WTC11 (cell line): ENCODE results near the gene KIF6. TPM values are rescaled to one million over a fixed set of nuclear protein-coding genes. Genes with fewer than 3 reads are reported as not detected.

Experiments
- ATAC-seq: fragments of 200-7000 bp; cut with Tn5 transposase; 2 replicates; pipeline ENCODE4 v1.10.0; 2021; ENCODE audit warnings: mild to moderate bottlenecking, moderate library complexity
- CTCF ChIA-PET: fragments of 300-600 bp; sonication (Branson Sonifier 250); formaldehyde crosslinking; loops from one replicate; lab custom pipeline; 2021; ENCODE audit warnings: antibody characterized with exemption; lab: Charles Lee
- POLR2A ChIA-PET: fragments of 350-600 bp; sonication (Branson Sonifier 250); formaldehyde crosslinking; loops from one replicate; lab custom pipeline; 2021; ENCODE audit warnings: antibody characterized with exemption; lab: Charles Lee
- DNase-seq: peaks from one replicate; pipeline ENCODE4 v3.0.0; 2021; ENCODE audit warnings: low spot score
- H3K27ac Mint-ChIP-seq: 2 replicates; pipeline ENCODE4 v1.8.0; 2021; ENCODE audit warnings: mixed read lengths
- H3K27me3 Mint-ChIP-seq: 2 replicates; pipeline ENCODE4 v1.8.0; 2021; ENCODE audit warnings: low read depth, mild to moderate bottlenecking, moderate library complexity, mixed read lengths
- H3K36me3 Mint-ChIP-seq: 2 replicates; pipeline ENCODE4 v1.8.0; 2021; ENCODE audit warnings: mixed read lengths
- H3K4me1 Mint-ChIP-seq: 2 replicates; pipeline ENCODE4 v1.8.0; 2022; ENCODE audit warnings: mixed read lengths
- H3K4me3 Mint-ChIP-seq: 2 replicates; pipeline ENCODE4 v1.8.0; 2021; ENCODE audit warnings: mild to moderate bottlenecking, moderate library complexity, mixed read lengths
- H3K9me3 Mint-ChIP-seq: 2 replicates; pipeline ENCODE4 v1.8.0; 2021; ENCODE audit warnings: mixed read lengths
- AFF4 ChIP-seq: sonication (generic); formaldehyde crosslinking; IDR thresholded peaks from 2 replicates; pipeline ENCODE4 v1.8.1; 2023; ENCODE audit warnings: mild to moderate bottlenecking, missing genetic modification reagents, borderline replicate concordance
- ATF2 ChIP-seq: sonication (generic); formaldehyde crosslinking; IDR thresholded peaks from 2 replicates; pipeline ENCODE4 v1.8.1; 2022; ENCODE audit warnings: low read depth, missing genetic modification reagents, borderline replicate concordance
- ATF6 ChIP-seq: sonication (generic); formaldehyde crosslinking; IDR thresholded peaks from 2 replicates; pipeline ENCODE4 v1.8.1; 2023; ENCODE audit warnings: mild to moderate bottlenecking, missing genetic modification reagents
- CREM ChIP-seq: sonication (generic); formaldehyde crosslinking; IDR thresholded peaks from 2 replicates; pipeline ENCODE4 v1.8.1; 2022; ENCODE audit warnings: mild to moderate bottlenecking, missing genetic modification reagents, moderate library complexity
- FOXK1 ChIP-seq: sonication (generic); formaldehyde crosslinking; IDR thresholded peaks from 2 replicates; pipeline ENCODE4 v1.8.0; 2022; ENCODE audit warnings: mild to moderate bottlenecking, moderate library complexity, missing genetic modification reagents
- HMGA2 ChIP-seq: fragments of 250-450 bp; sonication (Bioruptor Pico); IDR thresholded peaks from 2 replicates; pipeline ENCODE4 v1.4.0; 2021; ENCODE audit warnings: mild to moderate bottlenecking, moderate library complexity
- MAX ChIP-seq: sonication (generic); formaldehyde crosslinking; IDR thresholded peaks from 2 replicates; pipeline ENCODE4 v1.8.0; 2022; ENCODE audit warnings: mild to moderate bottlenecking, missing genetic modification reagents
- MYBL2 ChIP-seq: sonication (generic); formaldehyde crosslinking; IDR thresholded peaks from 2 replicates; pipeline ENCODE4 v1.8.1; 2023; ENCODE audit warnings: mild to moderate bottlenecking, moderate library complexity, missing genetic modification reagents
- NR3C1 ChIP-seq: sonication (generic); formaldehyde crosslinking; conservative IDR thresholded peaks from 2 replicates; pipeline ENCODE4 v1.8.1; 2023; ENCODE audit warnings: low read depth, mild to moderate bottlenecking, missing genetic modification reagents
- PRRX2 ChIP-seq: fragments of 250-450 bp; sonication (Bioruptor Pico); IDR thresholded peaks from 2 replicates; pipeline ENCODE4 v1.8.0; 2021; ENCODE audit warnings: mild to moderate bottlenecking
- RORB ChIP-seq: fragments of 250-450 bp; sonication (Bioruptor Pico); IDR thresholded peaks from 2 replicates; pipeline ENCODE4 v1.9.0; 2021; ENCODE audit warnings: mild to moderate bottlenecking
- ZNF138 ChIP-seq: sonication (generic); formaldehyde crosslinking; conservative IDR thresholded peaks from 2 replicates; pipeline ENCODE4 v1.8.1; 2022; ENCODE audit warnings: mild to moderate bottlenecking, moderate library complexity, missing genetic modification reagents
- ZNF232 ChIP-seq: sonication (generic); formaldehyde crosslinking; IDR thresholded peaks from 2 replicates; pipeline ENCODE4 v1.8.0; 2022; ENCODE audit warnings: mild to moderate bottlenecking, missing genetic modification reagents
- ZNF281 ChIP-seq: sonication (generic); formaldehyde crosslinking; IDR thresholded peaks from 2 replicates; pipeline ENCODE4 v1.8.0; 2023; ENCODE audit warnings: mild to moderate bottlenecking, missing genetic modification reagents
- ZNF423 ChIP-seq: fragments of 250-450 bp; sonication (Bioruptor Pico); IDR thresholded peaks from 2 replicates; pipeline ENCODE4 v2.1.2; 2022; ENCODE audit warnings: mild to moderate bottlenecking, moderate library complexity
- ZNF425 ChIP-seq: fragments of 250-450 bp; sonication (Bioruptor Pico); conservative IDR thresholded peaks from 2 replicates; pipeline ENCODE4 v1.9.0; 2021; ENCODE audit warnings: mild to moderate bottlenecking
- ZNF512 ChIP-seq: sonication (generic); formaldehyde crosslinking; IDR thresholded peaks from 2 replicates; pipeline ENCODE4 v1.8.1; 2022; ENCODE audit warnings: missing genetic modification reagents, borderline replicate concordance
- total RNA-seq: library from RNA; stranded (reverse); gene quantifications from 3 replicates; pipeline ENCODE4 v1.2.3, GENCODE V29; 2021

KIF6 gene
- total RNA-seq, 1 experiment from 2014 or later: 0.57 TPM

GRCh38 chr6:39433630-39434029 lies 291.6 kb downstream of the KIF6 start:
- no peaks in the 10 kb centered on the region for H3K27me3 Mint-ChIP-seq
- H3K9me3 Mint-ChIP-seq: peaks cover 17% of the 10 kb centered on the region
- H3K27ac Mint-ChIP-seq: no peak overlapping the region
- no peak overlapping the region for H3K4me3 Mint-ChIP-seq
- DNase-seq (no peak), ATAC-seq (no peak)
- TF ChIP-seq RORB (no peak), HMGA2 (CRISPR knock-in tag) (no peak), PRRX2 (CRISPR knock-in tag) (no peak), ATF2 (no peak), MYBL2 (CRISPR knock-in tag) (no peak), ZNF423 (CRISPR knock-in tag) (no peak), ATF6 (no peak)
- peaks cover 3% of the 10 kb centered on the region; the same call in 1 of the 2 replicates for H3K36me3 Mint-ChIP-seq
- ChIA-PET CTCF (interaction anchor here (1.0 to 1.8 kb wide), 2 partner anchors 18 to 209 kb away, joined by 3 to 5 read pairs; no protein-coding TSS in a partner anchor), POLR2A (no interaction called here)
- peaks cover 33% of the 10 kb centered on the region for H3K4me1 Mint-ChIP-seq

GRCh38 chr6:39432330-39433025 lies 292.7 kb downstream of the KIF6 start:
- Mint-ChIP-seq H3K36me3 (peaks cover 3% of the 10 kb centered on the region; the same call in 1 of the 2 replicates), H3K27ac (no peak overlapping the region), H3K4me1 (peaks cover 36% of the 10 kb centered on the region), H3K4me3 (no peak overlapping the region), H3K9me3 (peaks cover 17% of the 10 kb centered on the region), H3K27me3 (no peaks in the 10 kb centered on the region)
- ChIA-PET POLR2A (no interaction called here), CTCF (interaction anchor here (0.9 kb wide), 1 partner anchor 15 kb away, joined by 3 read pairs; no protein-coding TSS in a partner anchor)
- ATAC-seq: no peak
- DNase-seq: no peak
- TF ChIP-seq ZNF232 (no peak), CREM (no peak), ZNF138 (CRISPR knock-in tag) (no peak), ZNF425 (CRISPR knock-in tag) (no peak), NR3C1 (CRISPR knock-in tag) (no peak), ZNF281 (CRISPR knock-in tag) (no peak), AFF4 (CRISPR knock-in tag) (no peak), FOXK1 (no peak), ZNF512 (no peak), MAX (CRISPR knock-in tag) (no peak), ATF2 (no peak)
